ENCODE measurements around the gene PHF10.
"Not testable (repeated sequence)": the region's sequence is repeated elsewhere in the genome, so short reads cannot be mapped to it uniquely, and the experiment has no call there.

Gene PHF10

GRCh38 chr6:169709293-169709692 lies 15.0 kb downstream of the PHF10 start:
- no peak for TF ChIP-seq CTCF (IDR thresholded peaks at IDR 0.05; ENCODE audit: low read depth, low read length)
- DNase-seq (ENCODE audit: extremely low read depth, low read depth): no peak

GRCh38 chr6:169707772-169708171 lies 16.5 kb downstream of the PHF10 start:
- DNase-seq (ENCODE audit: extremely low read depth, low read depth): no peak
- no peak for TF ChIP-seq CTCF (IDR thresholded peaks at IDR 0.05; ENCODE audit: low read depth, low read length)

DNA sequence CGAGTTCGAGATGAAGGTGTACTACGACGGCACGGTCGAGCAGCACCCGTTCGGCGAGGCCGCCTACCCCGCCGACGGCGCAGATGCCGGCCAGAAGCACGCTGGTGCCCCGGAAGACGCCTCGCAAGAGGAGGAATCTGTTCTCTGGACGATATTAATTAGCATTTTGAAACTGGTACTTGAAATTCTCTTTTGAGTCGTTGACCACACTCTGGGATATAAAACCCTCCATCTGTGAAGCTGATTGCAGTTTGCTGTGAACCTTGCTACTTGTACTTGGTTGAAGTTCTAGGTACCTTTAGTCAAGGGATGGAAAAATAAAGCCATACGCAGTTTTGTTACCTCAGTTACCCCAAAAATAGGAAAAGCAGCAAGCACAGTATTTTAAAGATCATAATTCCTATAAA lies 21.5 kb downstream of the PHF10 start:
- no peak for DNase-seq (ENCODE audit: extremely low read depth, low read depth)
- no peak for TF ChIP-seq CTCF (IDR thresholded peaks at IDR 0.05; ENCODE audit: low read depth, low read length)

DNA sequence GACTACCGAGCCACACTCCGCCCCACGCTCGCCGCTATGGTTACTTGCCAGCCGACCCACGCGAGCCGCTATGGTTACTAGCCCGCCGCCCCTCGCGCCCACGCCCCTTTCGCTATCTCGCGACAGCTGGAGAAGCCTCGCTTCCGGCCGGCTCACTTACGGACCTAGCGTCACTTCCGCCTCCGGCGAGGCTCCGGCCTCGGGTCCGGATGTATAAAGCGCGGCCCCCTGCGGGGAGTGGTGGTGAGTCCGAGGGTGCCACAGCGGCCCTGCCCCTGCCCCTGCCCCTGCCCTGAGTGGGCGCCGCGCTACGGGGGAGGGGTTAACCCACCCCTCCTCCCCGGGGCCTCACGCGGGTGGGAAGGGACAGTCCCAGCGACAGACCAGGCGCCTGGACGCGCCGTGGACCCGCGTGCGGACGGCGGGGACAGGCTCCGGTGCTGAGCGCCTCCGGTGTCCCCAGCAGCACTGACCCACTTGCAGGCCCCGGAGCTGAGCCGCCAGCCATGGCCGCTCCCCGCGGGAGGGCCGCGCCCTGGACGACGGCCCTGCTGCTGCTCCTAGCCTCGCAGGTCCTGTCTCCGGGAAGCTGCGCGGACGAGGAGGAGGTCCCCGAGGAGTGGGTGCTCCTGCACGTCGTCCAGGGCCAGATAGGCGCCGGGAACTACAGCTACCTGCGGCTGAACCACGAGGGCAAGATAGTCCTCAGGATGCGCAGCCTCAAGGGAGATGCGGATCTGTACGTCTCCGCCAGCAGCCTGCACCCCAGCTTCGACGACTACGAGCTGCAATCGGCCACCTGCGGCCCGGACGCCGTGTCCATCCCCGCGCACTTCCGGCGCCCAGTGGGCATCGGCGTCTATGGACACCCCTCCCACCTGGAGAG lies 22.1 kb downstream of the PHF10 start, which contains the start of the genes C6orf120 and WDR27:
Gene C6orf120, plus strand, starts transcription at position 173 of the 886 bp plus-strand sequence. Its CDS starts 334 bp downstream, at position 507.
Gene WDR27, minus strand, starts transcription at position 76 of the 886 bp plus-strand sequence. CDS start 13,024 bp downstream, outside the sequence.
- peak; percentile 87 for DNase-seq (ENCODE audit: extremely low read depth, low read depth)
- TF ChIP-seq CTCF (IDR thresholded peaks at IDR 0.05; ENCODE audit: low read depth, low read length): no peak

DNA sequence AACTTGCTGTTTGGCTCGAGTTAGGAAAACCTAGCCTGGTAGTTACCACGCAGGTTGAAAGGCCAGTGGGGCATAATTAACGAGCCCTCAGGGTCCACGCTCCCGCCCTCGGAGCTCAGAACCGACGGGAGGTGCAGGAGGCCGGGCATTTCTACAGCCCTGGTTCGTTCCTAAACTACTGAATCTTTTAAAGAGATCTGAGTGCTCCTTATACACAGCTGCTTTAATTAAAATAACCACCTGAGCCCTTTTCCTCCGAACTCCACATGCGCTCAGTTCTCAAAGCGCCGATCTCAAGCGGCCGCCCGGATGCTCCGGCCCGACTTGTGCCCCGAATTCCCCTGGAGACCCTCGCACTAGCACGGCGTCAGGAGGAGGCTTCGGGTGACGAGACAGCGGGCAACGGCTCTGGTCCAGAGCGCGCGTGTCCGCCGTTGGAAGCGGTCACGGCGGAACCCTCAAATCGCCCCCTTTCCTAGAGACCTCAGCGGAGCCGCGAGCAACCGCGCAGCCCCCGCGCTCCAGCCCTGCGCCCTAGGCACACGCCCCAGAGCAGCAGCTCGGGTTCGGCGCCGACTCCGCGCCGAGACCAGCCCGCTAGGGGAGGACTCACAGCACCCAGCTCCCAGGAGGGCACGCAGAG lies 22.9 kb downstream of the PHF10 start:
- TF ChIP-seq CTCF (IDR thresholded peaks at IDR 0.05; ENCODE audit: low read depth, low read length): no peak
- DNase-seq (ENCODE audit: extremely low read depth, low read depth): no peak

- no peak for DNase-seq (ENCODE audit: extremely low read depth, low read depth)
- TF ChIP-seq CTCF (IDR thresholded peaks at IDR 0.05; ENCODE audit: low read depth, low read length): no peak
These were observed 24.0 kb downstream of the PHF10 start for GRCh38 chr6:169700296-169700695.

DNA sequence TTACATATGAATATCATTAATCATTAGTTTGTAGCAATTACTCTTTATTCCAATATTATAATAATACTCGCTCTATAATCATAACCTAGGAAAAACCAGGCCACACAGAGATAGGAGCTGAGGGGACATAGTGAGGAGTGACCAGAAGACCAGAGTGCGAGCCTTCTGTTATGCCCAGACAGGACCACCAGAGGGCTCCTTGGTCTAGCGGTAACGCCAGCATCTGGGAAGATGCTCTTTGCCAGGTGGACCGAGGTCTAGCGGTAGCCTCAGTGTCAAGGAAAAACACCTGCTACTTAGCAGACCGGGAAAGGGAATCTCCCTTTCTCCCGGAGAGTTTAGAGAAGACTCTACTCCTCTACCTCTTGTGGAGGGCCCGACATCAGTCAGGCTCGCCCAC lies 27.2 kb downstream of the PHF10 start:
- not testable (repeated sequence) for DNase-seq (ENCODE audit: extremely low read depth, low read depth)
- peak; percentile 12 for TF ChIP-seq CTCF (IDR thresholded peaks at IDR 0.05; ENCODE audit: low read depth, low read length)
